ENCODE results near the gene COQ9. TPM values are rescaled to one million over a fixed set of nuclear protein-coding genes. Genes with fewer than 3 reads are reported as not detected.

Gene COQ9
- total RNA-seq, 1 experiment from 2014 or later = 46.9 TPM

Other genes with a start within 250 kb of the COQ9 start
- 44.5 and 96.8 TPM in 2 replicates for gene ARL2BP, start 202.2 kb upstream of the COQ9 start, total RNA-seq (2014; rRNA removed; shearing (Covaris generic); ENCODE audit: low replicate concordance)
- not detected in 2 replicates for gene PLLP, start 162.8 kb upstream of the COQ9 start, total RNA-seq (2014; rRNA removed; shearing (Covaris generic); ENCODE audit: low replicate concordance)
- gene CCL22, start 88.7 kb upstream of the COQ9 start, total RNA-seq (2014; rRNA removed; shearing (Covaris generic); ENCODE audit: low replicate concordance) = not detected in 2 replicates
- not detected in 2 replicates for gene CX3CL1, start 75.0 kb upstream of the COQ9 start, total RNA-seq (2014; rRNA removed; shearing (Covaris generic); ENCODE audit: low replicate concordance)
- not detected in 2 replicates for gene CCL17, start 42.7 kb upstream of the COQ9 start, total RNA-seq (2014; rRNA removed; shearing (Covaris generic); ENCODE audit: low replicate concordance)
- 37.7 and 70.6 TPM in 2 replicates for gene CIAPIN1, start 94 bp upstream of the COQ9 start, total RNA-seq (2014; rRNA removed; shearing (Covaris generic); ENCODE audit: low replicate concordance)
- 75.5 and 87.6 TPM in 2 replicates for gene POLR2C, start 15.2 kb downstream of the COQ9 start, total RNA-seq (2014; rRNA removed; shearing (Covaris generic); ENCODE audit: low replicate concordance)
- 3.2 and 3.4 TPM in 2 replicates for gene DOK4, start 39.0 kb downstream of the COQ9 start, total RNA-seq (2014; rRNA removed; shearing (Covaris generic); ENCODE audit: low replicate concordance)
- 5.9 and 25.7 TPM in 2 replicates for gene CCDC102A, start 89.1 kb downstream of the COQ9 start, total RNA-seq (2014; rRNA removed; shearing (Covaris generic); ENCODE audit: low replicate concordance)
- gene ADGRG5, start 95.2 kb downstream of the COQ9 start, total RNA-seq (2014; rRNA removed; shearing (Covaris generic); ENCODE audit: low replicate concordance) = 2.9 and 3.0 TPM in 2 replicates
- not detected in 2 replicates for gene ADGRG1, start 181.2 kb downstream of the COQ9 start, total RNA-seq (2014; rRNA removed; shearing (Covaris generic); ENCODE audit: low replicate concordance)
- not detected in 2 replicates for gene ADGRG3, start 220.8 kb downstream of the COQ9 start, total RNA-seq (2014; rRNA removed; shearing (Covaris generic); ENCODE audit: low replicate concordance)
- gene DRC7, start 247.3 kb downstream of the COQ9 start, total RNA-seq (2014; rRNA removed; shearing (Covaris generic); ENCODE audit: low replicate concordance) = not detected in 2 replicates

Data from Karpas-422 (cell line).